GM23248 (cell line): ENCODE measurements around the gene ATP6V0A1.

Experiments used
- EZH2 ChIP-seq: fragments of 200-600 bp; sonication (generic); IDR thresholded peaks from 2 replicates; pipeline ENCODE4 v1.6.1; 2018; ENCODE audit warnings: antibody characterized with exemption, mild to moderate bottlenecking; ENCODE audit not compliant: insufficient read depth, poor library complexity, severe bottlenecking
- EZH2phosphoT487 ChIP-seq: fragments of 200-600 bp; sonication (generic); IDR thresholded peaks from 2 replicates; pipeline ENCODE4 v1.6.1; 2018; ENCODE audit warnings: antibody characterized with exemption, moderate library complexity, mild to moderate bottlenecking, low read depth; ENCODE audit not compliant: insufficient read depth

GRCh38 chr17:42563143-42563509, 104.4 kb downstream of the ATP6V0A1 start:
- TF ChIP-seq EZH2: no peak
- TF ChIP-seq EZH2phosphoT487: no peak
